Activated CD4-positive, alpha-beta T cell treated with anti-CD3 and anti-CD28 coated beads, Interleukin-2, amount 10 ng/mL, durations not matched to agents 24 days and 14 days (primary cell): ENCODE measurements around the gene ASIC1. TPM values are rescaled to one million over a fixed set of nuclear protein-coding genes. Genes with fewer than 3 reads are reported as not detected.

Source experiments
- DNase-seq: peaks from one replicate; pipeline ENCODE4 v3.0.0; 2022
- H3K27ac Mint-ChIP-seq: one replicate; pipeline ENCODE4 v1.8.0; 2022; ENCODE audit warnings: mild to moderate bottlenecking, mixed read lengths
- H3K27me3 Mint-ChIP-seq: one replicate; pipeline ENCODE4 v1.8.0; 2022; ENCODE audit warnings: mixed read lengths
- H3K36me3 Mint-ChIP-seq: one replicate; pipeline ENCODE4 v1.8.0; 2022; ENCODE audit warnings: low read depth, mild to moderate bottlenecking, mixed read lengths
- H3K4me1 Mint-ChIP-seq: one replicate; pipeline ENCODE4 v1.8.0; 2021; ENCODE audit warnings: mixed read lengths
- H3K4me3 Mint-ChIP-seq: one replicate; pipeline ENCODE4 v1.8.0; 2022; ENCODE audit warnings: mild to moderate bottlenecking, moderate library complexity, mixed read lengths
- H3K9me3 Mint-ChIP-seq: one replicate; pipeline ENCODE4 v1.8.0; 2021; ENCODE audit warnings: mixed read lengths
- intact Hi-C: fragments of 100-400 bp; cut with micrococcal nuclease; formaldehyde crosslinking; loops from one replicate; pipeline ENCODE4 v1.15.1; 2023
- total RNA-seq: library from RNA; stranded (reverse); gene quantifications from 2 replicates; pipeline ENCODE4 v1.2.3, GENCODE V29; 2022

The ASIC1 gene
- total RNA-seq, 1 donor from 2014 or later = 19.7 TPM

GRCh38 chr12:50059440-50060119 is 2.2 kb downstream of the ASIC1 start:
- intact Hi-C loops = no loop called here
- Mint-ChIP-seq H3K4me1 (peaks cover 44% of the 10 kb centered on the region), H3K4me3 (peak overlapping the region; percentile 90), H3K9me3 (no peaks in the 10 kb centered on the region), H3K36me3 (peaks cover 6% of the 10 kb centered on the region), H3K27ac (peak overlapping the region; percentile 65), H3K27me3 (peaks cover 22% of the 10 kb centered on the region)
- DNase-seq = peak; percentile 84

GRCh38 chr12:50060120-50060468 is 2.7 kb downstream of the ASIC1 start:
- intact Hi-C loops = no loop called here
- H3K9me3 Mint-ChIP-seq = no peaks in the 10 kb centered on the region
- H3K4me3 Mint-ChIP-seq = peak overlapping the region; percentile 90
- peaks cover 44% of the 10 kb centered on the region for H3K4me1 Mint-ChIP-seq
- peak overlapping the region; percentile 65 for H3K27ac Mint-ChIP-seq
- DNase-seq = no peak
- H3K27me3 Mint-ChIP-seq = peaks cover 22% of the 10 kb centered on the region
- peaks cover 6% of the 10 kb centered on the region for H3K36me3 Mint-ChIP-seq

- DNase-seq = no peak
- intact Hi-C loops = no loop called here
- Mint-ChIP-seq H3K4me1 (peaks cover 37% of the 10 kb centered on the region), H3K27me3 (peaks cover 15% of the 10 kb centered on the region), H3K27ac (no peak overlapping the region), H3K9me3 (no peaks in the 10 kb centered on the region), H3K4me3 (no peak overlapping the region), H3K36me3 (peaks cover 6% of the 10 kb centered on the region)
Observed at GRCh38 chr12:50061171-50061570, 3.8 kb downstream of the ASIC1 start.

- no peak overlapping the region for H3K27ac Mint-ChIP-seq
- intact Hi-C loops = no loop called here
- H3K4me3 Mint-ChIP-seq = no peak overlapping the region
- peaks cover 6% of the 10 kb centered on the region for H3K36me3 Mint-ChIP-seq
- no peaks in the 10 kb centered on the region for H3K9me3 Mint-ChIP-seq
- DNase-seq = no peak
- peaks cover 28% of the 10 kb centered on the region for H3K4me1 Mint-ChIP-seq
- H3K27me3 Mint-ChIP-seq = peaks cover 6% of the 10 kb centered on the region
Observed at GRCh38 chr12:50061946-50062686, 4.7 kb downstream of the ASIC1 start.

- no peak overlapping the region for H3K4me3 Mint-ChIP-seq
- peaks cover 5% of the 10 kb centered on the region for H3K27me3 Mint-ChIP-seq
- H3K4me1 Mint-ChIP-seq = peaks cover 28% of the 10 kb centered on the region
- no peak for DNase-seq
- intact Hi-C loops = no loop called here
- H3K27ac Mint-ChIP-seq = no peak overlapping the region
- no peaks in the 10 kb centered on the region for H3K9me3 Mint-ChIP-seq
- peaks cover 6% of the 10 kb centered on the region for H3K36me3 Mint-ChIP-seq
Observed at GRCh38 chr12:50062728-50063460, 5.5 kb downstream of the ASIC1 start.

GRCh38 chr12:50065726-50066310 is 8.4 kb downstream of the ASIC1 start:
- Mint-ChIP-seq H3K4me3 (no peak overlapping the region), H3K36me3 (peaks cover 5% of the 10 kb centered on the region), H3K27ac (no peak overlapping the region), H3K4me1 (peaks cover 15% of the 10 kb centered on the region), H3K9me3 (no peaks in the 10 kb centered on the region), H3K27me3 (peaks cover 5% of the 10 kb centered on the region)
- no peak for DNase-seq
- intact Hi-C loops = no loop called here

- Mint-ChIP-seq H3K36me3 (peaks cover 1% of the 10 kb centered on the region), H3K4me1 (peaks cover 12% of the 10 kb centered on the region), H3K4me3 (no peak overlapping the region), H3K9me3 (no peaks in the 10 kb centered on the region), H3K27me3 (peaks cover 4% of the 10 kb centered on the region), H3K27ac (no peak overlapping the region)
- intact Hi-C loops = no loop called here
- DNase-seq = no peak
Observed at GRCh38 chr12:50066402-50066801, 9.0 kb downstream of the ASIC1 start.

- no peaks in the 10 kb centered on the region for H3K36me3 Mint-ChIP-seq
- H3K27me3 Mint-ChIP-seq = no peaks in the 10 kb centered on the region
- intact Hi-C loops = no loop called here
- H3K4me1 Mint-ChIP-seq = peaks cover 9% of the 10 kb centered on the region
- H3K9me3 Mint-ChIP-seq = no peaks in the 10 kb centered on the region
- no peak overlapping the region for H3K4me3 Mint-ChIP-seq
- DNase-seq = no peak
- H3K27ac Mint-ChIP-seq = no peak overlapping the region
Observed at GRCh38 chr12:50069069-50069468, 11.7 kb downstream of the ASIC1 start.

GRCh38 chr12:50069539-50069938 is 12.1 kb downstream of the ASIC1 start:
- H3K27ac Mint-ChIP-seq = no peak overlapping the region
- H3K36me3 Mint-ChIP-seq = no peaks in the 10 kb centered on the region
- H3K9me3 Mint-ChIP-seq = no peaks in the 10 kb centered on the region
- peaks cover 9% of the 10 kb centered on the region for H3K4me1 Mint-ChIP-seq
- no peak overlapping the region for H3K4me3 Mint-ChIP-seq
- no peak for DNase-seq
- intact Hi-C loops = no loop called here
- no peaks in the 10 kb centered on the region for H3K27me3 Mint-ChIP-seq

- intact Hi-C loops = loop anchor here (1.0 kb wide), 2 partner anchors 31 to 103 kb away; no protein-coding TSS in a partner anchor
- Mint-ChIP-seq H3K4me1 (peaks cover 11% of the 10 kb centered on the region), H3K27me3 (no peaks in the 10 kb centered on the region), H3K36me3 (no peaks in the 10 kb centered on the region), H3K27ac (no peak overlapping the region), H3K4me3 (no peak overlapping the region), H3K9me3 (no peaks in the 10 kb centered on the region)
- DNase-seq = peak; percentile 90
Observed at GRCh38 chr12:50070314-50071060, 13.1 kb downstream of the ASIC1 start.

GRCh38 chr12:50072198-50072907 is 15.0 kb downstream of the ASIC1 start:
- intact Hi-C loops = no loop called here

GRCh38 chr12:50073206-50073605 is 15.8 kb downstream of the ASIC1 start:
- Mint-ChIP-seq H3K36me3 (no peaks in the 10 kb centered on the region), H3K4me3 (no peak overlapping the region), H3K27ac (no peak overlapping the region), H3K9me3 (no peaks in the 10 kb centered on the region), H3K27me3 (no peaks in the 10 kb centered on the region), H3K4me1 (peaks cover 12% of the 10 kb centered on the region)
- DNase-seq = no peak
- intact Hi-C loops = no loop called here

More at GRCh38 chr12:50072198-50072907, 15.0 kb downstream of the ASIC1 start:
- Mint-ChIP-seq H3K27me3 (no peaks in the 10 kb centered on the region), H3K27ac (no peak overlapping the region), H3K4me1 (peaks cover 12% of the 10 kb centered on the region), H3K36me3 (no peaks in the 10 kb centered on the region), H3K4me3 (no peak overlapping the region), H3K9me3 (no peaks in the 10 kb centered on the region)
- DNase-seq = no peak

- H3K9me3 Mint-ChIP-seq = no peaks in the 10 kb centered on the region
- intact Hi-C loops = no loop called here
Observed at GRCh38 chr12:50073712-50074111, 16.3 kb downstream of the ASIC1 start.

More at GRCh38 chr12:50073712-50074111, 16.3 kb downstream of the ASIC1 start:
- Mint-ChIP-seq H3K27ac (no peak overlapping the region), H3K36me3 (no peaks in the 10 kb centered on the region), H3K4me1 (peaks cover 12% of the 10 kb centered on the region), H3K4me3 (no peak overlapping the region), H3K27me3 (no peaks in the 10 kb centered on the region)
- DNase-seq = no peak
